IMR-90 (cell line): Measurements from ENCODE around the gene TTC9C.

ENCODE experiments used
- CEBPB ChIP-seq: IDR thresholded peaks from 2 replicates; pipeline ENCODE4 v1.6.1; 2012; ENCODE audit warnings: low read depth, low read length, improper control_type of control experiment
- CTCF ChIP-seq: conservative IDR thresholded peaks from 2 replicates; pipeline ENCODE4 v1.5.1; 2012; ENCODE audit warnings: mild to moderate bottlenecking, low read depth, low read length, improper control_type of control experiment
- MAFK ChIP-seq: IDR thresholded peaks from 2 replicates; pipeline ENCODE4 v1.6.1; 2012; ENCODE audit warnings: low read depth, low read length, improper control_type of control experiment
- MXI1 ChIP-seq: IDR thresholded peaks from 2 replicates; pipeline ENCODE4 v1.6.1; 2012; ENCODE audit warnings: low read depth, mild to moderate bottlenecking, low read length, moderate library complexity, borderline replicate concordance
- POLR2A ChIP-seq: IDR thresholded peaks from 2 replicates; pipeline ENCODE4 v1.6.1; 2012; ENCODE audit warnings: mild to moderate bottlenecking, low read depth, low read length
- RFX5 ChIP-seq: IDR thresholded peaks from 2 replicates; pipeline ENCODE4 v1.8.0; 2012; ENCODE audit warnings: low read depth, mild to moderate bottlenecking, low read length, moderate library complexity
- SMC3 ChIP-seq: fragments of 150-350 bp; IDR thresholded peaks from 2 replicates; pipeline ENCODE4 v1.6.1; 2016; ENCODE audit warnings: low read depth, mild to moderate bottlenecking, antibody characterized with exemption, low read length, moderate library complexity
- USF2 ChIP-seq: fragments of 150-350 bp; IDR thresholded peaks from 2 replicates; pipeline ENCODE4 v1.6.1; 2017; ENCODE audit warnings: mild to moderate bottlenecking, antibody characterized with exemption, low read length, low read depth

GRCh38 chr11:62712861-62713260, 15.4 kb upstream of the TTC9C start:
- TF ChIP-seq CTCF (no peak), POLR2A (no peak), RFX5 (no peak), MXI1 (no peak), USF2 (no peak), SMC3 (no peak), MAFK (no peak), CEBPB (no peak)
